Measurements from ENCODE around the gene ASCC3. TPM values are rescaled to one million over a fixed set of nuclear protein-coding genes. Genes with fewer than 3 reads are reported as not detected.

ASCC3 gene
- total and polyA plus RNA-seq, 2 donors = 14.5 to 32.6 TPM

DNA sequence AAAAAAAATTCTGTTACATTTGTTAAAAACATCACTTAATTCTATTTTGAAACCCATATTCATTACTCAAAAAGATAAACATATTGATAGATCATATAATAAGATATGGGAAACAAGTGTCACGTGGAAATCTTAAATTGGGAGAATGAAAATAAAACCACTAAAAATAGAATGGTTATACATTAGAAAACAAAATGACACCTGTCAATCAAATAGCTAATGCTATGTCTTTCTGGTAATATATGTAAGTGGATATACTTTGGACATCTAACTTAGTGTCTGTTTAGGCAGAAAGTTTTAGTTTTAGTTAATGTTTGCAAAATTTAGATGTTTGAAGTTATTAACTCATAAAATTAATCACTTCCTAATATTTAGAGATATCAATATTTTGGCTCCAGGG, 321.3 kb downstream of the ASCC3 start:
- no peaks in the 10 kb centered on the region for H3K9me3 ChIP-seq (ENCODE audit: control insufficient read depth in 2 of 2, insufficient read depth in 1 of 2, low read length in 1 of 2)
- no peaks in the 10 kb centered on the region for H3K27me3 ChIP-seq (ENCODE audit: control insufficient read depth in 2 of 2, insufficient read depth in 1 of 2, low read length in 1 of 2)
- no peaks in the 10 kb centered on the region for H3K36me3 ChIP-seq (ENCODE audit: control insufficient read depth in 2 of 2, insufficient read depth in 2 of 2, low read length in 1 of 2)
- H3K4me3 ChIP-seq (ENCODE audit: low read length in 2 of 2) = no peak overlapping the region
- no peak overlapping the region for H3K27ac ChIP-seq (ENCODE audit: low read depth in 1 of 2, low read length in 1 of 2)
- no peaks in the 10 kb centered on the region for H3K4me1 ChIP-seq (ENCODE audit: control insufficient read depth in 2 of 2, insufficient read depth in 2 of 2, low read length in 2 of 2)
- no peak for DNase-seq (ENCODE audit: low read depth in 6 of 9, low spot score in 9 of 9)
- 97% methylated on average over 1 of the region's 1 CpG for WGBS

DNA sequence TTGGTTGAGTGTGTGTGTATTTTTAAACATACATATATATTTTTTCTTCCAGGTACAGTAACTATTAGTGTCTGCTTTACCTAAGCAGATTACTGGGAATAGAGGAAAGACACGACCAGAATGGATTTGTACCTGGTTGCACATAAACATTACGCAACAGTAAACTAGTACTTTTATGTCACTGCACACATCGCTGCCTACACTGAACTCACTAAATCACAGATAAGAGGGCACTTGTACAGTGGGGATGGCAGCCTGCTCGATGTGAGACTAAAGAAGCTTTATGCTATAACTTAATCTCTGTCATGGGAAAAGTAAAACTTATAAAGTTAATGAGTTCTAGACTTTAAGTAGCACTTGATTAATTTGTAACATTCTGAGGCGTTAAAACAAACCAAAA, 326.9 kb downstream of the ASCC3 start:
- Histone ChIP-seq H3K4me3 (ENCODE audit: low read length in 2 of 2) (no peak overlapping the region), H3K4me1 (ENCODE audit: control insufficient read depth in 2 of 2, insufficient read depth in 2 of 2, low read length in 2 of 2) (no peaks in the 10 kb centered on the region), H3K9me3 (ENCODE audit: control insufficient read depth in 2 of 2, insufficient read depth in 1 of 2, low read length in 1 of 2) (no peaks in the 10 kb centered on the region), H3K27ac (ENCODE audit: low read depth in 1 of 2, low read length in 1 of 2) (no peak overlapping the region), H3K27me3 (ENCODE audit: control insufficient read depth in 2 of 2, insufficient read depth in 1 of 2, low read length in 1 of 2) (no peaks in the 10 kb centered on the region), H3K36me3 (ENCODE audit: control insufficient read depth in 2 of 2, insufficient read depth in 2 of 2, low read length in 1 of 2) (no peaks in the 10 kb centered on the region)
- no peak for DNase-seq (ENCODE audit: low read depth in 6 of 9, low spot score in 9 of 9)
- WGBS = 96% methylated on average over 5 of the region's 5 CpGs

DNA sequence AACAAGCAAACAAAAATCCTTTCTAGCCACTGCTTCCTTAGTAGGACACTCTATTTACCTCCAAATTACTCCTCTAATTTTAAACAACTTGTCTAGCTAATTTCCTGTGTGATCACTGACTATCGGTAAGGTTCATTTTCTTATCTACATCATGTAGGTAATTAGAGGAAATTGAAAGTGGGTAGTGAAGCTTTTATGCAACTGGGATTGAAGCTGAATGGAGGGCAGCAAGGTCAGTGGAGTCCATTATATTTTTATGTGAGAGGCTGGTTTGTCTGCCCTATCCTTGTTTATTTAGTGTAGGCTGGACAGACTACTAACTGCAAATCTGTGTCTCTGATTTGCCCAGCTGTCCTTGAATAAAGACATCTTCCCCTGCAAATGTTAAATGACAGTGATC, 327.9 kb downstream of the ASCC3 start:
- Histone ChIP-seq H3K4me1 (ENCODE audit: control insufficient read depth in 2 of 2, insufficient read depth in 2 of 2, low read length in 2 of 2) (no peaks in the 10 kb centered on the region), H3K27ac (ENCODE audit: low read depth in 1 of 2, low read length in 1 of 2) (no peak overlapping the region), H3K9me3 (ENCODE audit: control insufficient read depth in 2 of 2, insufficient read depth in 1 of 2, low read length in 1 of 2) (no peaks in the 10 kb centered on the region), H3K36me3 (ENCODE audit: control insufficient read depth in 2 of 2, insufficient read depth in 2 of 2, low read length in 1 of 2) (no peaks in the 10 kb centered on the region), H3K27me3 (ENCODE audit: control insufficient read depth in 2 of 2, insufficient read depth in 1 of 2, low read length in 1 of 2) (no peaks in the 10 kb centered on the region), H3K4me3 (ENCODE audit: low read length in 2 of 2) (no peak overlapping the region)
- 94% methylated on average over 1 of the region's 1 CpG for WGBS
- no peak for DNase-seq (ENCODE audit: low read depth in 6 of 9, low spot score in 9 of 9)

- no peaks in the 10 kb centered on the region for H3K9me3 ChIP-seq (ENCODE audit: control insufficient read depth in 2 of 2, insufficient read depth in 1 of 2, low read length in 1 of 2)
- no peak overlapping the region for H3K27ac ChIP-seq (ENCODE audit: low read depth in 1 of 2, low read length in 1 of 2)
- H3K27me3 ChIP-seq (ENCODE audit: control insufficient read depth in 2 of 2, insufficient read depth in 1 of 2, low read length in 1 of 2) = no peaks in the 10 kb centered on the region
- WGBS = 97% methylated on average over 2 of the region's 2 CpGs
- H3K4me1 ChIP-seq (ENCODE audit: control insufficient read depth in 2 of 2, insufficient read depth in 2 of 2, low read length in 2 of 2) = no peaks in the 10 kb centered on the region
- H3K36me3 ChIP-seq (ENCODE audit: control insufficient read depth in 2 of 2, insufficient read depth in 2 of 2, low read length in 1 of 2) = no peaks in the 10 kb centered on the region
- DNase-seq (ENCODE audit: low read depth in 6 of 9, low spot score in 9 of 9) = no peak
- H3K4me3 ChIP-seq (ENCODE audit: low read length in 2 of 2) = no peak overlapping the region
These were observed 331.5 kb downstream of the ASCC3 start for GRCh38 chr6:100549406-100550167.

DNA sequence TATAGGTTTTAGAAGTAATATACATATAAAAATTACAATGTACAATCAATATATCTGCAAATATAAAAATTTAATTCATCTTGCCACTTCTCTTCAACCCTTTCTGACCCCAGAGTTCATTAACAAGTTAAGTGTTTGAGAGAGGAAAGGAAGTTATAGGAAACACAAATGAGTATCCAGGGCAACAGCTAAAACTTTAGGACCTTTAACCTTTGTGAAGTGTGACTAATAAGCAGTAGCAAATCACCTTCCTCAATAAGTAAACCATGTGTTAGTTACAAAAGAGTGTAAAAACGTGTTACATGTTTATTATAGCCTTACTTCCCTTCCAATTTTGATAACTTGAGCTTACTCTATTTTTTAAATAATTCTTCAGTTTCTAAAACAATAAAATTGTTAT, 343.0 kb downstream of the ASCC3 start:
- H3K4me1 ChIP-seq (ENCODE audit: control insufficient read depth in 2 of 2, insufficient read depth in 2 of 2, low read length in 2 of 2) = no peaks in the 10 kb centered on the region
- 94% methylated on average over 1 of the region's 1 CpG for WGBS
- no peak overlapping the region for H3K27ac ChIP-seq (ENCODE audit: low read depth in 1 of 2, low read length in 1 of 2)
- H3K27me3 ChIP-seq (ENCODE audit: control insufficient read depth in 2 of 2, insufficient read depth in 1 of 2, low read length in 1 of 2) = no peaks in the 10 kb centered on the region
- no peak overlapping the region for H3K4me3 ChIP-seq (ENCODE audit: low read length in 2 of 2)
- no peaks in the 10 kb centered on the region for H3K9me3 ChIP-seq (ENCODE audit: control insufficient read depth in 2 of 2, insufficient read depth in 1 of 2, low read length in 1 of 2)
- H3K36me3 ChIP-seq (ENCODE audit: control insufficient read depth in 2 of 2, insufficient read depth in 2 of 2, low read length in 1 of 2) = no peaks in the 10 kb centered on the region
- no peak for DNase-seq (ENCODE audit: low read depth in 6 of 9, low spot score in 9 of 9)

- H3K4me3 ChIP-seq (ENCODE audit: low read length in 2 of 2) = no peak overlapping the region
- no peaks in the 10 kb centered on the region for H3K36me3 ChIP-seq (ENCODE audit: control insufficient read depth in 2 of 2, insufficient read depth in 2 of 2, low read length in 1 of 2)
- DNase-seq (ENCODE audit: low read depth in 6 of 9, low spot score in 9 of 9) = no peak
- H3K27me3 ChIP-seq (ENCODE audit: control insufficient read depth in 2 of 2, insufficient read depth in 1 of 2, low read length in 1 of 2) = no peaks in the 10 kb centered on the region
- H3K9me3 ChIP-seq (ENCODE audit: control insufficient read depth in 2 of 2, insufficient read depth in 1 of 2, low read length in 1 of 2) = no peaks in the 10 kb centered on the region
- H3K4me1 ChIP-seq (ENCODE audit: control insufficient read depth in 2 of 2, insufficient read depth in 2 of 2, low read length in 2 of 2) = no peaks in the 10 kb centered on the region
- no peak overlapping the region for H3K27ac ChIP-seq (ENCODE audit: low read depth in 1 of 2, low read length in 1 of 2)
- WGBS = 97% methylated on average over 1 of the region's 1 CpG
These were observed 362.5 kb downstream of the ASCC3 start for GRCh38 chr6:100518588-100518987.

GRCh38 chr6:100517633-100518032, 363.5 kb downstream of the ASCC3 start:
- Histone ChIP-seq H3K27me3 (ENCODE audit: control insufficient read depth in 2 of 2, insufficient read depth in 1 of 2, low read length in 1 of 2) (no peaks in the 10 kb centered on the region), H3K9me3 (ENCODE audit: control insufficient read depth in 2 of 2, insufficient read depth in 1 of 2, low read length in 1 of 2) (no peaks in the 10 kb centered on the region), H3K4me1 (ENCODE audit: control insufficient read depth in 2 of 2, insufficient read depth in 2 of 2, low read length in 2 of 2) (no peaks in the 10 kb centered on the region), H3K36me3 (ENCODE audit: control insufficient read depth in 2 of 2, insufficient read depth in 2 of 2, low read length in 1 of 2) (no peaks in the 10 kb centered on the region), H3K27ac (ENCODE audit: low read depth in 1 of 2, low read length in 1 of 2) (no peak overlapping the region), H3K4me3 (ENCODE audit: low read length in 2 of 2) (no peak overlapping the region)
- 100% methylated on average over 1 of the region's 1 CpG for WGBS
- DNase-seq (ENCODE audit: low read depth in 6 of 9, low spot score in 9 of 9) = no peak

DNA sequence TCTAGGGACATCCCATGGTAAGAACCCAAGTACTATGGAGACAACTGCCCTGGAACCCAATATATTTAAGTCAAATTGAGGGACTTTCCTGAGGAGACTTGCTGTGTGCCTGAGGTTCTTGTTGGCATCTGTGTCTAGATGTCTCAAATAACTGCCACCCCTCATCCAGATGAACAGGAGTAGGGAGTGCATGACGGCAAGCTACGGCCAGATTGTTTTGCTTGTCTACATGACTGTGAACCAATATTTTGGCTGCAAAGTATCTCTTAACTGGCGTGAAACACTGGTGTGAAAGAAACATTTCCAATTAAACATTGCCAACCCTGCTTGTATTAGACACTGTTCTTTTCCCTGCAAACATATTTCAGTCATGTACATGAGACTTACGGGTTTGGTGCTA, 364.0 kb downstream of the ASCC3 start:
- no peak overlapping the region for H3K4me3 ChIP-seq (ENCODE audit: low read length in 2 of 2)
- H3K36me3 ChIP-seq (ENCODE audit: control insufficient read depth in 2 of 2, insufficient read depth in 2 of 2, low read length in 1 of 2) = peaks cover 2 to 4% of the 10 kb centered on the region in 2 donors
- DNase-seq (ENCODE audit: low read depth in 6 of 9, low spot score in 9 of 9) = no peak
- WGBS = 95% methylated on average over 4 of the region's 4 CpGs
- no peak overlapping the region for H3K27ac ChIP-seq (ENCODE audit: low read depth in 1 of 2, low read length in 1 of 2)
- no peaks in the 10 kb centered on the region for H3K9me3 ChIP-seq (ENCODE audit: control insufficient read depth in 2 of 2, insufficient read depth in 1 of 2, low read length in 1 of 2)
- H3K4me1 ChIP-seq (ENCODE audit: control insufficient read depth in 2 of 2, insufficient read depth in 2 of 2, low read length in 2 of 2) = no peaks in the 10 kb centered on the region
- no peaks in the 10 kb centered on the region for H3K27me3 ChIP-seq (ENCODE audit: control insufficient read depth in 2 of 2, insufficient read depth in 1 of 2, low read length in 1 of 2)

DNA sequence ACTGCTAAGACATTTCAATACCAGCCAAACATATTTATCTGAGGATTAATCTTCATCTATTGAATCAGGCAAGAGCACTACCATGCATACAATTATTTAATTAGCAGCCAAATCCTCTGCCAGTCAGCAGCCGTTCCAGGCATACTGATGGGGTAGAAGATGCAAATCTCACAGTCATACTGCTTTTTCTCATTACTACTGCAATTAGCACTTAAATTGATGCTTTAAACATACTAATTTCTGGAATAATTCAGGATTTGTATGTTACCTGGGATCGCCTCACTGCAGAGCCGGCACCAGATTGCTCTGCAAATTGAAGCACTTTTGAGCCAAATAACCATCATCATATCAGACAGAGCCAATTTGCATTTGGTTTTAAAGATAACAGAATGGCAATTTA, 366.5 kb downstream of the ASCC3 start:
- no peaks in the 10 kb centered on the region for H3K4me1 ChIP-seq (ENCODE audit: control insufficient read depth in 2 of 2, insufficient read depth in 2 of 2, low read length in 2 of 2)
- H3K36me3 ChIP-seq (ENCODE audit: control insufficient read depth in 2 of 2, insufficient read depth in 2 of 2, low read length in 1 of 2) = peaks cover 2 to 8% of the 10 kb centered on the region in 2 donors
- no peaks in the 10 kb centered on the region for H3K27me3 ChIP-seq (ENCODE audit: control insufficient read depth in 2 of 2, insufficient read depth in 1 of 2, low read length in 1 of 2)
- no peak for DNase-seq (ENCODE audit: low read depth in 6 of 9, low spot score in 9 of 9)
- H3K27ac ChIP-seq (ENCODE audit: low read depth in 1 of 2, low read length in 1 of 2) = no peak overlapping the region
- no peak overlapping the region for H3K4me3 ChIP-seq (ENCODE audit: low read length in 2 of 2)
- no peaks in the 10 kb centered on the region for H3K9me3 ChIP-seq (ENCODE audit: control insufficient read depth in 2 of 2, insufficient read depth in 1 of 2, low read length in 1 of 2)
- over 99% methylated on average over 3 of the region's 3 CpGs for WGBS

Measured in thymus (tissue), 11 donors.